ENCODE results near the gene RNF151. TPM values are rescaled to one million over a fixed set of nuclear protein-coding genes. Genes with fewer than 3 reads are reported as not detected.
A peak's percentile ranks its signal among the peaks of the same experiment; 100 is the strongest.

RNF151 gene
- total and polyA plus RNA-seq, 2 of the 13 experiments (the other 11 are each of a cell fraction or from before 2014, with no cell fraction given): not detected

- TF ChIP-seq MBD4 (IDR thresholded peaks at IDR 0.05; ENCODE audit: borderline replicate concordance, low read length) (no peak), SRSF1 (optimal IDR thresholded peaks at IDR 0.05; ENCODE audit: low read depth, low read length) (no peak), HCFC1 (IDR thresholded peaks at IDR 0.05; ENCODE audit: low read depth, low read length) (no peak), ZNF431 (CRISPR knock-in tag; IDR thresholded peaks at IDR 0.05; ENCODE audit: borderline replicate concordance, low read depth) (no peak), ZNF207 (IDR thresholded peaks at IDR 0.05; ENCODE audit: borderline replicate concordance) (no peak), ONECUT2 (CRISPR knock-in tag; IDR thresholded peaks at IDR 0.05) (no peak), POGK (CRISPR knock-in tag; conservative IDR thresholded peaks at IDR 0.05) (0 out of 2 replicates have a peak, but pooled peaks have one; percentile 36), ZNF781 (CRISPR knock-in tag; IDR thresholded peaks at IDR 0.05; ENCODE audit: borderline replicate concordance, not compliant biosample characterization) (no peak), XBP1 (CRISPR knock-in tag; IDR thresholded peaks at IDR 0.05) (no peak), SMAD3 (CRISPR knock-in tag; IDR thresholded peaks at IDR 0.05) (no peak), ZNF317 (CRISPR knock-in tag; IDR thresholded peaks at IDR 0.05) (no peak), HOXD1 (CRISPR knock-in tag; IDR thresholded peaks at IDR 0.05) (no peak), MAFF (IDR thresholded peaks at IDR 0.05; ENCODE audit: low read depth, low read length) (no peak), ZNF83 (CRISPR knock-in tag; IDR thresholded peaks at IDR 0.05; ENCODE audit: borderline replicate concordance) (no peak), KDM2A (CRISPR knock-in tag; IDR thresholded peaks at IDR 0.05; ENCODE audit: borderline replicate concordance, low read depth) (no peak)
- TF ChIP-seq, protein P1, sequence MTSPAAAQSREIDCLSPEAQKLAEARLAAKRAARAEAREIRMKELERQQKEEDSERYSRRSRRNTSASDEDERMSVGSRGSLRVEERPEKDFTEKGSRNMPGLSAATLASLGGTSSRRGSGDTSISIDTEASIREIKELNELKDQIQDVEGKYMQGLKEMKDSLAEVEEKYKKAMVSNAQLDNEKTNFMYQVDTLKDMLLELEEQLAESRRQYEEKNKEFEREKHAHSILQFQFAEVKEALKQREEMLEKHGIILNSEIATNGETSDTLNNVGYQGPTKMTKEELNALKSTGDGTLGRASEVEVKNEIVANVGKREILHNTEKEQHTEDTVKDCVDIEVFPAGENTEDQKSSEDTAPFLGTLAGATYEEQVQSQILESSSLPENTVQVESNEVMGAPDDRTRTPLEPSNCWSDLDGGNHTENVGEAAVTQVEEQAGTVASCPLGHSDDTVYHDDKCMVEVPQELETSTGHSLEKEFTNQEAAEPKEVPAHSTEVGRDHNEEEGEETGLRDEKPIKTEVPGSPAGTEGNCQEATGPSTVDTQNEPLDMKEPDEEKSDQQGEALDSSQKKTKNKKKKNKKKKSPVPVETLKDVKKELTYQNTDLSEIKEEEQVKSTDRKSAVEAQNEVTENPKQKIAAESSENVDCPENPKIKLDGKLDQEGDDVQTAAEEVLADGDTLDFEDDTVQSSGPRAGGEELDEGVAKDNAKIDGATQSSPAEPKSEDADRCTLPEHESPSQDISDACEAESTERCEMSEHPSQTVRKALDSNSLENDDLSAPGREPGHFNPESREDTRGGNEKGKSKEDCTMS (CRISPR knock-in tag; conservative IDR thresholded peaks at IDR 0.05): no peak
- TF ChIP-seq, protein P2, sequence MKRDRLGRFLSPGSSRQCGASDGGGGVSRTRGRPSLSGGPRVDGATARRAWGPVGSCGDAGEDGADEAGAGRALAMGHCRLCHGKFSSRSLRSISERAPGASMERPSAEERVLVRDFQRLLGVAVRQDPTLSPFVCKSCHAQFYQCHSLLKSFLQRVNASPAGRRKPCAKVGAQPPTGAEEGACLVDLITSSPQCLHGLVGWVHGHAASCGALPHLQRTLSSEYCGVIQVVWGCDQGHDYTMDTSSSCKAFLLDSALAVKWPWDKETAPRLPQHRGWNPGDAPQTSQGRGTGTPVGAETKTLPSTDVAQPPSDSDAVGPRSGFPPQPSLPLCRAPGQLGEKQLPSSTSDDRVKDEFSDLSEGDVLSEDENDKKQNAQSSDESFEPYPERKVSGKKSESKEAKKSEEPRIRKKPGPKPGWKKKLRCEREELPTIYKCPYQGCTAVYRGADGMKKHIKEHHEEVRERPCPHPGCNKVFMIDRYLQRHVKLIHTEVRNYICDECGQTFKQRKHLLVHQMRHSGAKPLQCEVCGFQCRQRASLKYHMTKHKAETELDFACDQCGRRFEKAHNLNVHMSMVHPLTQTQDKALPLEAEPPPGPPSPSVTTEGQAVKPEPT (CRISPR knock-in tag; IDR thresholded peaks at IDR 0.05; ENCODE audit: low read depth): no peak
These were observed 48.7 kb downstream of the RNF151 start (continued) for GRCh38 chr16:2015117-2015946.

Measured in HepG2 (cell line).